HG03457 (cell line): ENCODE results near the gene AMOTL1.
"Not testable (repeated sequence)": the region's sequence is repeated elsewhere in the genome, so short reads cannot be mapped to it uniquely, and the experiment has no call there.

Experiments used
- ATAC-seq: cut with Tn5 transposase; IDR thresholded peaks from one replicate; pipeline ENCODE4 v1.9.1; 2021; ENCODE audit warnings: moderate number of reproducible peaks; ENCODE audit not compliant: unreplicated experiment

Gene AMOTL1

DNA sequence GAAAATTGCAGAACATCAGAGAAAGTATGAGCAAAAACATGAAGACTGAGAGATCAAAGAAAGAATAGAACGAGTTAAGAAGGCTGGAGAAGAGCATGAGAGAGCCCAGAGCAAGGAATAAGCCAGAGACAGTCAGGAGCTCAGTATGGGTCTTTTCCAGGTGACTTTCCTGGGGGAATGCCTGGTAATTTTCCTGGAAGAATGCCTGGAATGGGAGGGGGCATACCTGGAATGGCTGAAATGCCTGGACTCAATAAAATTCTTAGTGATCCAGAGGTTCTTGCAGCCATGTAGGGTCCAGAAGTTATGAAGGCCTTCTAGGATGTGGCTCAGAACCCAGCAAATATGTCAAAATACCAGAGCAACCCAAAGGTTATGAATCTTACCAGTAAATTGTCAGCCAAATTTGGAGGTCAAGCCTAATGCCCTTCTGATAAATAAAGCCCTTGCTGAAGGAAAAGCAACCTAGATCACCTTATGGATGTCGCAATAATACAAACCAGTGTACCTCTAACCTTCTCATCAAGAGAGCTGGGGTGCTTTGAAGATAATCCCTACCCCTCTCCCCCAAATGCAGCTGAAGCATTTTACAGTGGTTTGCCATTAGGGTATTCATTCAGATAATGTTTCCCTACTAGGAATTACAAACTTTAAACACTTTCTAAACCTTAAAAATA lies 145.7 kb downstream of the AMOTL1 start:
- not testable (repeated sequence) for ATAC-seq

GRCh38 chr11:94920311-94920710 lies 152.2 kb downstream of the AMOTL1 start:
- no peak for ATAC-seq

GRCh38 chr11:94922321-94923003 lies 154.3 kb downstream of the AMOTL1 start:
- ATAC-seq = no peak

DNA sequence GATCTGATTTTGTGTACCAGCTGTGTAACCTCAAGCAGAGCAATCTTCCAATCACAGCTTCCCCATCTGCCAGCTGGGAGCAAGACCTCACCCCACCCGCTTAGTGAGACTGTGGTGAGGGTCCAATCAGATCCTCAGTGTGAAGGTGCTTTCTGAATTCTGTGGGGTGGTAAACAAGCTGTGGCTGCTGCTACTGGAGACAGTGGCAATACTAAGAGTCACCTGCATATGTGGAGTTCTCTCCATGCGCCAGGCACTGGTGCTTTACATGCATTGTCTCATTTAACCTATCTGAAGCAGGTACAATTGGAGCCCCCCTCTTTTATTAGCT lies 154.8 kb downstream of the AMOTL1 start:
- ATAC-seq = no peak

GRCh38 chr11:94924171-94924572 lies 156.0 kb downstream of the AMOTL1 start:
- no peak for ATAC-seq

DNA sequence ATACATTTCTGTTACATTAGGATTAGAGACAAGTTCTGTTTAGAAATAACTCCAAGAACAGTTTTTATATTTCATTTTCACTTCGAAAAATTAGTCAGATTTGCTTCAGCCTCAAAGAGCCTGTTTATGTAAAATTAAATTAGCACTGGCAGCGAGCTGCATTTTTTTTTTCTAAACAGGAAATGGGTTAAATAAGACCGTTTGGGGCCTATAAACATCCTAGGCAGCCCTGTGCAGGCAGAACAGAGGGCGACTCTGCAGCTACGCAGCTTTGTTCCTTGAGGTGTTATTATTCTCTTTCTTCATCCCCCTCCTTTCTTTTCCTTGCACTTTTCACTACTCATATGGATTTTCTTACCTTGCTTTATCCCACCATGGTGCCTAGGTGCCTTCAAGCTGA lies 156.5 kb downstream of the AMOTL1 start:
- ATAC-seq = no peak

GRCh38 chr11:94925422-94926270 lies 157.5 kb downstream of the AMOTL1 start:
- peak; percentile 86 for ATAC-seq

DNA sequence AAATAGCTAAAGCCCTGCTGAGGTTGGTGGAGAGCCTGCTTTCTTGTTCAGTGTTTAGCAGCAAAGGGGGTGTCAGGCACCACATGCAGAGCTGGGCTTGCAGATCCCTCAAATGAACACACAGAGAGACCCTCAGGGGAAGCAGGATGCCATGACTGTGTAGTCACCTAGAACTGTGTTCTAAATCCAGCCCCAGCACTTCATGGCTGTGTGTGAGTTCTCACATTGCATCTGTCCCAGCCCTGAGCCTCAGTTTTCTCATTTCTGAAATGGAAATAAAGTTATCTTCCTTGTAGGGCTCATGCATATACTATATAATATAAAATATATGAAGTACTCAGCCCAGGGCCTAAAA lies 158.1 kb downstream of the AMOTL1 start:
- ATAC-seq = no peak
